GM18505 (cell line): ENCODE measurements around the gene NAXD.
"Not testable (repeated sequence)": the region's sequence is repeated elsewhere in the genome, so short reads cannot be mapped to it uniquely, and the experiment has no call there.

Experiments used
- ATAC-seq: cut with Tn5 transposase; IDR thresholded peaks from one replicate; pipeline ENCODE4 v1.9.1; 2021; ENCODE audit not compliant: unreplicated experiment
- POLR2A ChIP-seq: IDR thresholded peaks from 4 replicates; pipeline ENCODE4 v1.6.1; 2011; ENCODE audit warnings: borderline replicate concordance; ENCODE audit not compliant: insufficient read depth, insufficient read length; ENCODE audit errors: extremely low read depth

The NAXD gene

DNA sequence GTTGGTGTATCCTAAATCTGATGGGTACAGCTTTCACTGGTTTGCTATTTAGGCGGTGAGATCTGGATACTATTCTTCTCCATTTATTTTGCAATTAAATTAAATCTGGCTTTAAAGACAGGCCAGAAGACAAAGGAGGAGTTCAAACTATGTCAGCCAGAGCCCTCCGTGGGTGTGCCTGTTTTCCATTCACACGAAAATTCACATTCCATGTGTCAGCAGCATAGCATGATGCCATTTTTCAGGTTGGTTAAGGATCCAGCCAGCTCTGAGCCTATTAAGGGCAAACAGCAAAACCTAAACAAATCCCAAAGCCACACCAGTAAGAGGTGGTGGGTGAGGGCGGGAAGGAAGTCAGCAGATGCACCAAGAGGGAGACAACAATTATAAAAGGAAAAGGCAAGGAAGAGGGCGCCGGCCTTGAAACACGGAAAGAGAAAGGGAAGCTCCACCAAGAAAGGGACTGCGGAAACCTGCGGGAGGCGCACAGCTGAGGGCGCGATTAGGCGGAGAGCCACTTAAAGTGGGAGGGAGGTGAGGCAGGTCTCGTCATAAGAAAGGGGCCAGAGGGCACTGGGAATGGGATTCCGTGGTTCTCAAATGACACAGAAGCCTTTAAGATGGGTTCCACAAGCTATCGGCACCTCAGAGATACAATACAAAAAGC, 47.6 kb downstream of the NAXD start:
- no peak for TF ChIP-seq POLR2A
- no peak for ATAC-seq

DNA sequence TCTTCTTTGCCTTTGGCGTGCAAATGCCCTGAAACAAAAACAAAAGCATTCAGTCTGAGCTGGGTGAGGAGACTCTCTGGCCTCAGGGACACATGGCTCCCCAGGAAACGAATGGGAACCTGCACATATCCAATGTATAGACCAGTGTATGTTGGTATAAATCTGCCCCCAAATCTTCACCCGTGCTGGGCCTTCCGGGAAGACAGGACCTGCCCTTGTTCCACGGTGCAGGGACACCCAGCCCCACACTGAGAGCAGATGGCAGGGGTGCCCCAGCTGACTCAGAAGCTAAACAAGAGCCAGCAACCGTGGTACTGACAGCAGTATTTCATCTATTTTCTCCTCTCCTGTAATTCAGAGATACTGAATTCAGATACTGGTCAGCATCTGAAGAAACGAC, 48.1 kb downstream of the NAXD start:
- no peak for TF ChIP-seq POLR2A
- no peak for ATAC-seq

DNA sequence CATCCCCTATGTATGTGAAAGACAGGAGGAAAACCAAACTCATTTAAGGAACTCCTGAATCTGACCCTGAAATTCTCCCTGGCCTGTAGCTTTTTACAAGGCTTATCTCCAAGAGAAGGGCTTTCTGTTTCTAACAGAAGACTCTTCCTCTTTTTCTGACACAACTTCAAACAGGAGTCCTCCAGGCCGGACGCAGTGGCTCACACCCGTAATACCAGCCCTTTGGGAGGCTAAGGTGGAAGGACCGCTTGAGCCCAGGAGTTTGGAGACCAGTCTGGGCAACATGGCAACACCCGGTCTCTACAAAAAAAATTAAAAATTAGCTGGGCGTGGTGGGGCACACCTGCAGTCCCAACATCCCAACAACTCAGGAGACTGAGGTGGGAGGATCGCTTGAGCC, 48.7 kb downstream of the NAXD start:
- ATAC-seq = no peak
- TF ChIP-seq POLR2A = no peak

DNA sequence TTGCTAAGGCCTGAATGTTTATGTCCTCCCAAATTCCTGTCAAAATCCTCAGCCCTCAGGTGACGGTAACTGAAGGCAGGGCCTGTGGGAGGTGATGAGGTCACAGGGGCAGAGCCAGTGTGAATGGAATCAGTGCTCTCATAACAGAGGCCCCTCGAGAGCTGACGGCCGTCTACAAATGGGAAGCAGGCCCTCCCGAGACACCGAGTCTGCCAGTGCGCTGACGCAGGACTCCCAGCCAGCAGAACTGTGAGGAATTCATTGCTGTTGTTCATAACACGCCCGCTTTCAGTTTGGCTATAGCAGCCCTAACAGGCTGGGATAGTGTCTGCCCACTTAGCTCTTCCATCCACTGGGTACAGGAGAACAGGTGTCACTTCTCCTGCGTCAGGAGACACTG, 49.3 kb downstream of the NAXD start:
- TF ChIP-seq POLR2A = no peak
- no peak for ATAC-seq

DNA sequence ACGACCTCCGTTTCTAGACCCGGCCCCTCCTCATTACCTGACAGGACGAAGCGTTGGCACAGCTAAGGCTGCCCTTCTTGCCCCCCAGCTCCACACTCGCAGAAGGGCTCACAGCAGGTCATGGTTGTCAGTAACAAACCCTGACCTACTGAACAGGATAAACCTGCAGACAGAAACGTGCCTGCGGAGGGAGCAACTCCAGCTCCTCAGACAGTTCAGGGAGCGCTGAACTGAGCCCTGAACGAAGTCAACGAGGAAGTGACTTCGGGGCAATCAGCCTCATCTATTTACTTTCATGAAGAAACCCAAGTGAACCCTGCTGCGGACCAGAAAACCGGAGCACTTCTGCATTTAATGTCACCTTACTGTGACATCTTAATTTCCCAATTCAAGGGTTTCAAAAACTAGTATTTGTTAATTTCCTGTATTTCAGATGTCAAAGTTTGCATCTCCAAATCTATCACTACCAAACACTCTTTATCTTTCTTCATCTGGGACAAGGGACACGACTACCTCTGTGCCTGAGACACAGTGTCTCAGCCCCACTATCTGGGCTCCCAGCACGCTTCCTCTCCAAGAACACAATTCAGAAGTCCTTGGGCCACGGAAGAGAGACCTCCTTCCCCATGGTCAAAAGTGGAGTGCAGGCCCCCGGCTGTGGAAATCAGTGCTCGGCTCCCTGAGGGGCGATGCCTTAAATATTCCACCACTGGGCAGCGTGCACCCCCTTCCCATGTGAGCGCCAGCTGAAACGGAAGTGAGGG, 50.3 kb downstream of the NAXD start:
- no peak for TF ChIP-seq POLR2A
- no peak for ATAC-seq

DNA sequence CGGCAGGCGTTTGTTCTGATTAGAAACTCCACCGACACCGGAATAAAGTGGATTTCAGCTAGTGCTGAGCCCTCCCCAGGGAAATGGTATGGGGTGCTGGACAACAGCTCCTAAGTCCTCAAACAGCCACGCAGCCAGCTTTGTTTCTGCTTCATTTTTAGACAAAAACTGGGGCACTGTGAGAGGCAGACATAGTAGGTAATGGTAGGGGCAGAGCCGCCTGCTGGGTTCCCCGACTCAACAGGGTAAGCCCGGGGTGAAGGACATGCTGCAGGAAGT, 50.8 kb downstream of the NAXD start:
- no peak for TF ChIP-seq POLR2A
- ATAC-seq = no peak

DNA sequence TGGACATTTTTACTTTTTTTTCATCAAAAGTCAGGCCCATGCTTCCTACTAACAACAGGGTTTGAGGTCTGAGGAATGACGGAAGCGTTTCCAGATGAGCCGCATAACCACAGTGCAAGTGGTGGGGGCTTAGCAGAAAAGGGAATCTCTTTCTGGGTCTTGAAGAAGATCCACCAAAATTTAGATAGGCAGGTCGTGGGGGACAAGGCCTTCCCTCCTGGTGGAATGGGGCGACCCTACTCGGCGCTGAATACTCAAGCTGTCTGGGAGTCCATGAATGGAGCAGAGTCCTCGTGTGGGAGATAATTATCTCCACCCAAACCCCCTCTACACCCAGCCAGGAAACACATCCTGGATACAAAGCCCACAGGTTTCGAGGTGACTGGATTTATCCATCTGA, 53.7 kb downstream of the NAXD start:
- no peak for ATAC-seq
- TF ChIP-seq POLR2A = no peak

DNA sequence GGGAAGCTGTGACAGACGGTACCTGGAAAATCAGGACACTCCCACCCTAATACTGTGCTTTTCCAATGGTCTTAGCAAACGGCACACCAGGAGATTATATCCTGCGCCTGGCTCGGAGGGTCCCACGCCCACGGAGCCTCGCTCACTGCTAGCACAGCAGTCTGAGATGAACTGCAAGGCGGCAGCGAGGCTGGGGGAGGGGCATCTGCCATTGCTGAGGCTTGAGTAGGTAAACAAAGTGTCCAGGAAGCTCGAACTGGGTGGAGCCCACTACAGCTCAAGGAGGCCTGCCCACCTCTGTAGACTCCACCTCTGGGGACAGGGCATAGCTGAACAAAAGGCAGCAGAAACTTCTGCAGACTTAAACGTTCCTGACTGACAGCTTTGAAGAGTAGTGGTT, 54.5 kb downstream of the NAXD start:
- ATAC-seq = not testable (repeated sequence)

DNA sequence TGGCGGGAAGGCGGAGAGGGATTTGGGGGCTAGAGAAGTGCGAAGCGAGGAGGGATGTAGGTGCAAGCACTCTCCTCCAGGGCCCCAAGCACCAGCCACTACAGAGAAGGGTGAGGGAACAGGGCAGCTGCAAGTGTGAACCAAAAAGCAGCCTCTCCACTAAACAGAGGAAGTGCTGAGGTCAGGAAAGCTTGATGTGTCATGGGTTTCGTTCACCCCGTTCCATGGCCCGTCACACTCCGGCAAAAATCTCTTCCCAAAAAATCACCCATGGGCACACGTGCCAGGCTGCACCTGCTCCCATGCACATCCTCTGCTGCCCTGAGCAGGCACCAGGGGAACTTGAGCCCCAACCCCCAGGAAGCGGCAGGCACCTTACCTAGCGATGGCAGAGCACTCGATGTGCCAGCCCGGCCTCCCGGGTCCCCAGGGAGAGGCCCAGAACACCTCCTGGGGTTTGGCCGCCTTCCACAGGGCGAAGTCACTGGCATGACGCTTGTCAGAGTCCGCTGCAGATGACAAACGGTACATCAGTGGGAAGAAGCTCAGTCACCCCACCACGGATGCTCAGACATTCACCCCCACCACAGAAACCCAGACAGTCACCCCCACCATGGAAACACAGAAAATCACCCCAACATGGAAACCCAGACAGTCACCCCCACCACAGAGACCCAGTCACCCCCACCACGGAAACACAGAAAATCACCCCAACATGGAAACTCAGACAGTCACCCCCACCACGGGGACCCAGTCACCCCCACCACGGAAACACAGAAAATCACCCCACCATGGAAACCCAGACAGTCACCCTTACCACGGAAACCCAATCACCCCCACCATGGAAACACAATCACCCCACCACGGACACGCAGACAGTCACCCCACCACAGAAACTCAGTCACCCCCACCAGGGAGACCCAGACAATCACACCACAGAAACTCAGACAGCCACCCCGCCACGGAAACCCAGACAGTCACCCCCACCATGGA, 61.5 kb downstream of the NAXD start:
- no peak for TF ChIP-seq POLR2A
- ATAC-seq = peak; percentile 72

DNA sequence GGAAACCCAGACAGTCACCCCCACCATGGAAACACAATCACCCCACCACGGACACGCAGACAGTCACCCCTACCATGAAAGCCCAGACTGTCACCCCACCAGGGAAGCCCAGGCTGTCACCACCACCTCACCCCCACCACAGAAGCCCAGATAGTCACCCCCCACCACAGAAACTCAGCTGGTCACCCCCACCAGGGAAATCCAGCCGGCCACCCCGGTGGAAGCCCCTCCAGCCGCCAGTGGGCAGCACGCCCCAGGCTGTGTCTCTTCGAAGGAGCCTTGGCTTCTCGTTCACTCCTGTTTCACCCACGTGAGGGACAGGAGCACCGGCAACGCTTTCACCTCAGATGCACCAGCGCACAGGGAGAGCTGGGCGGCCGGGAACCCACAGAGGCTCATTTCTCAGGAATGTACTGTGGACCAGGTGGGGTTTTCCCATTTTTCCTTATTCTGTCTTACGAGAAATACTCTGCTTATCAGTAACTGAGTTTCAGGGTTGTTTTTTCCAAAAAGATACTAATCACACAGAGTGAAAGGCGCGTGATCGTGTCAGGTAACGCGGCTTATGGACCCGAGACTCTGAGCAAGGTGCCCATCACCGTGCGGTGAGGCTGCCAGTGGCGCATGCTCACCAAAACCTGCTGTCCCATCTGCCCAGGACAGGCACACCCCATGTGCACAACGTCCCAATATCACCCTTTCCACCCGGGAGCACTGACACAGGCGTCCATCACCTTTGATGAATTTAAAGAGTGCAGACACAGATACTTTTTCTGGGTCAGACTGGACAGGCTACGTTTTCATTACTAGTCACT, 62.6 kb downstream of the NAXD start:
- ATAC-seq = no peak
- TF ChIP-seq POLR2A = no peak

DNA sequence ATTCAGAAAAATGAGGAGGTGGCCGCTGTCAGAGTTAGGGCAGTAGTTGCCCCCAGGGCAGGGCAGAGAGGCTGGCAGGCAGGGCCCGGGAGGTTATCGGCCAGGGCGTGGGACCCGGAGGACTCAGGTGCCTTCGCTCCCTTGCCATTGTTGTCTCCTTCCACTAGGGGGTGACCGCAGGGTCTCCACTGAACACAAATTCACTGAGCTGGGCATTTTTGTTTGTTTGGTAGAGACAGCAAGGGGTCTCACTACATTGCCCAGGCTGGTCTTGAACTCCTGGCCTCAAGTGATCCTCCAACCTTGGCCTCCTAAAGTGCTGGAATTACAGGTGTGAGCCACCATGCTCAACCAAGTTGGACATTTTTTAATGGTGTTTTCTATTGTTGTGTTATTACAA, 65.5 kb downstream of the NAXD start:
- ATAC-seq = no peak
- no peak for TF ChIP-seq POLR2A

DNA sequence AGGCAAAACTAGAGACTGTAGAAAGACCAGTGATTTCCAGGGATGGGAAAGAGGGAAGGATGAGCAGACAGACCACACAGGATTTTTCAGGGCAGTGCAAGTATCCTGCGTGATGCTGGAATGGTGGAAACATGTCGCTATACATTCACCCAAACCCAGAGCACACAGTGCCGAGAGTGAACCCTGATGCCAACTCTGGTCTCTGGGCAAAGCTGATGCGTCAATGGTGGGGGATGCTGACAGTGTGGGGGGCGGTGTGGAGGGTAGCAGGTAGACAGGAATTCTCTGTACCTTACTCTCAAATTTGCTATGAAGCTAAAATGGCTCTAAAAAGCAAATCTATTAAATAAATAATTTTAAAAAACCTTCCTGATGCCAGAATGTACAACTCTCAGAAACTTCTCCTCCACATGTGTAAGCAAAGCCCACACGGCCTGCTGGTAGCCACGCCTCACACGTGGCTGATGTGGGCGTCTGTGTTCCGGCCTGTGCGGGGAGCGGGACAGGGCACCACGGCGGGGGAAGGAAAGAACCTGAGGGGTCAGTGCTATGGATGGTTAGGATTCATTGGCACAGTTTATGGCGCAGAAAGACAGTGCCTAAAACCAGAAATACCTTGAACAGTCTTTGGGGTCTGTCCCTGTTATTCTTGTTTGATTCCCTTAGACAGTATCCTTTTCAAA, 66.7 kb downstream of the NAXD start:
- no peak for TF ChIP-seq POLR2A
- ATAC-seq = no peak

DNA sequence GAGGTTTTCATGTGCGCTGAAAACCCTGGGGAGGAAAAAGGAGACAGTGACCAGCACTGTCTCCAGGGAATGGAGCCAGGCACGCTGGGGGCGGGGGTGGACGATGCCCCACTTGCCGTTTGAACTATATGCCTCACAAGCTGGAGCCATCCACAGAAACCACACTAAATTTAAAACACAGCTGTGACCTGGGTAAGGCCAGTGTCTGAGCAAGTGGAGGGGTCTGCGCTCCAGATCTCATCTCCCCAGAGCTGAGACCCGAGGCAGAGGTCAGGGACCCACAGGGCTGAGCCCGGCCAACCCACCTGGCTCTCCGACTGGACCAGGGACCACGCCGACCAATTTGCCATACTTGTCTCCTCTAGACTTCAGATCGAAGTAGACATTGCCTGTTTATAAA, 67.4 kb downstream of the NAXD start:
- no peak for ATAC-seq
- TF ChIP-seq POLR2A = no peak

DNA sequence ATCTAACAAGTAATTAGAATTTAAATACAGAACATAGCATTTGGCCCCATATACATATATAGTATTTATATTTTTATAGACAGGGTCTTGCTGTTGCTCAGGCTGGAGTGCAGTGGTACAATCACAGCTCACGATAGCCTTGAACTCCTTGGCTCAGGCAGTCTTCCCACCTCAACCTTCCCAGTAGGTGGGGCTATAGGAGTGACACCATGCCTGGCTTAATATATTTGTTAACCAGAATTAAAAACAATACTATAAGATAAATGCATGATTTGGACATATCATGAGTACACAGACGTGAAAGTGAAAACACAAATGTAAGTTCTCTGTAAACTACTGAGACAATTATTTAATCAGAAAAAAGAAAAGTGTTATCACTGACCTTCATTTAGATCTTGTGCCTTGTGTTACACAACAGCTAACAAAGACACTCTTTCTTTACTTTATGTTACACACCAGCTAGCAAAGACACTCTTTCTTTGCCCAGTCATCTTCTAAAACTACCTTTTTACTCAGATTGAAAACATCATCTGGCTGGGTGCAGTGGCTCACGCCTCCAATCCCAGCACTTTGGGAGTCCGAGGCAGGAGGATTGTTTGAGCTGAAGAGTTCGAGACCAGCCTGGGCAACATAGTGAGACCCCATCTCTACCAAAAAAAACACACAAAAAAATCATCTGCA, 68.0 kb downstream of the NAXD start:
- TF ChIP-seq POLR2A = no peak
- no peak for ATAC-seq
